Esophagus squamous epithelium (tissue), 5 donors: ENCODE data around the gene PREP. TPM values are rescaled to one million over a fixed set of nuclear protein-coding genes. Genes with fewer than 3 reads are reported as not detected.

Experiments used
- DNase-seq: peaks from one replicate; lab custom pipeline; 2025; lab: John Stamatoyannopoulos, UW
- H3K27ac ChIP-seq, 4 donors: fragments of 200-600 bp; sonication (generic); one replicate each; pipeline ENCODE4 v1.5.1; 2016 to 2019; ENCODE audit warnings: mild to moderate bottlenecking in 1 of 4
- H3K27me3 ChIP-seq, 4 donors: fragments of 200-600 bp; sonication (generic); 1 replicate in 3 of 4; 2 replicates in 1 of 4; pipeline versions ENCODE4 v1.5.1 to v1.6.0; 2017 to 2021; ENCODE audit warnings: antibody characterized with exemption in 1 of 4
- H3K36me3 ChIP-seq, 3 donors: fragments of 200-600 bp; sonication (generic); one replicate each; pipeline ENCODE4 v1.5.1; 2016 to 2019
- H3K4me1 ChIP-seq, 3 donors: fragments of 200-600 bp; sonication (generic); one replicate each; pipeline ENCODE4 v1.5.1; 2017 to 2019
- H3K4me3 ChIP-seq, 4 donors: fragments of 200-600 bp; sonication (generic); 1 replicate in 3 of 4; 2 replicates in 1 of 4; pipeline ENCODE4 v1.5.1; 2016 to 2019; ENCODE audit warnings: mild to moderate bottlenecking in 2 of 4, moderate library complexity in 1 of 4
- H3K9me3 ChIP-seq, 3 donors: fragments of 200-600 bp; sonication (generic); one replicate each; pipeline ENCODE4 v1.5.1; 2016 to 2019
- CTCF ChIP-seq, 6 experiments: fragments of 450-650 bp in 4 of 6; fragments of 200-600 bp in 2 of 6; sonication (generic) in 2 of 6; IDR thresholded peaks; one replicate each; pipeline ENCODE4 v1.5.1; 2016 to 2019; ENCODE audit warnings: antibody characterized with exemption in 6 of 6, mild to moderate bottlenecking in 4 of 6, moderate library complexity in 4 of 6
- POLR2A ChIP-seq, 4 donors: fragments of 450-650 bp; IDR thresholded peaks; one replicate each; pipeline ENCODE4 v1.6.1; 2017; ENCODE audit warnings: antibody characterized with exemption in 4 of 4, mild to moderate bottlenecking in 4 of 4, moderate library complexity in 3 of 4
- WGBS, 2 donors: methylation state at CpG; one replicate each; pipeline ENCODE4 v1.1.5; 2018; 5-methylcytosine and 5-hydroxymethylcytosine counted together
- intact Hi-C: fragments of 100-400 bp; cut with DNase I; formaldehyde crosslinking; loops from one replicate; pipeline ENCODE4 v1.15.0; 2022
- total RNA-seq, 4 donors: library from RNA; depleted of rRNA; stranded (reverse); fragments of >200 nt; gene quantifications; one replicate each; pipeline ENCODE4 v1.1.0, GENCODE V29; 2016
- donor health status: DM: yes; HTN: yes; CAD: no.

The PREP gene
- total RNA-seq, 4 donors from 2014 or later: 11.9 to 28.0 (median 19.6) TPM

GRCh38 chr6:105409734-105410133, 6.9 kb upstream of the PREP start:
- WGBS, 2 donors: 60 to 100% methylated on average over 1 of the region's 1 CpG
- no peak overlapping the region for H3K4me3 ChIP-seq
- intact Hi-C loops: loop anchor here (5.0 kb wide), 1 partner anchor 317 kb away; no protein-coding TSS in a partner anchor
- peaks cover 0 to 10% (median 0%) of the 10 kb centered on the region in 4 donors for H3K27me3 ChIP-seq
- H3K36me3 ChIP-seq: no peaks in the 10 kb centered on the region
- H3K27ac ChIP-seq: no peak overlapping the region
- H3K4me1 ChIP-seq: no peaks in the 10 kb centered on the region
- no peak for DNase-seq
- no peaks in the 10 kb centered on the region for H3K9me3 ChIP-seq
- TF ChIP-seq POLR2A (IDR thresholded peaks at IDR 0.05) (no peak), CTCF (IDR thresholded peaks at IDR 0.05) (no peak)

GRCh38 chr6:105402090-105402938, 568 bp downstream of the PREP start:
- Histone ChIP-seq H3K4me3 (peak overlapping the region; percentile 77 to 98 (median 92)), H3K9me3 (no peaks in the 10 kb centered on the region), H3K27me3 (no peaks in the 10 kb centered on the region), H3K36me3 (peaks cover 0 to under 1% (median 0%) of the 10 kb centered on the region in 3 donors), H3K27ac (peak overlapping the region; percentile 83 to 91 (median 88)), H3K4me1 (peaks cover 0 to 40% (median 21%) of the 10 kb centered on the region in 3 donors)
- TF ChIP-seq CTCF (IDR thresholded peaks at IDR 0.05): no peak
- no peak for TF ChIP-seq POLR2A (IDR thresholded peaks at IDR 0.05)
- intact Hi-C loops: no loop called here
- WGBS, 2 donors: 7 to 9% methylated on average over 14 to 16 of the region's 48 CpGs
- DNase-seq: no peak

- Histone ChIP-seq H3K4me1 (peaks cover 0 to 40% (median 21%) of the 10 kb centered on the region in 3 donors), H3K4me3 (peak overlapping the region; percentile 77 to 98 (median 92)), H3K27ac (no peak overlapping the region), H3K9me3 (no peaks in the 10 kb centered on the region), H3K36me3 (peaks cover 0 to 8% (median under 1%) of the 10 kb centered on the region in 3 donors), H3K27me3 (no peaks in the 10 kb centered on the region)
- TF ChIP-seq POLR2A (IDR thresholded peaks at IDR 0.05): no peak
- no peak for TF ChIP-seq CTCF (IDR thresholded peaks at IDR 0.05)
- intact Hi-C loops: no loop called here
- WGBS, 2 donors: 61 to 66% methylated on average over 8 of the region's 8 CpGs
- no peak for DNase-seq
These were observed 1.4 kb downstream of the PREP start for GRCh38 chr6:105401247-105402089.

GRCh38 chr6:105400501-105400900, 2.4 kb downstream of the PREP start:
- H3K27me3 ChIP-seq: no peaks in the 10 kb centered on the region
- H3K9me3 ChIP-seq: no peaks in the 10 kb centered on the region
- intact Hi-C loops: no loop called here
- no peak overlapping the region for H3K4me3 ChIP-seq
- H3K4me1 ChIP-seq: peaks cover 0 to 40% (median 21%) of the 10 kb centered on the region in 3 donors
- peaks cover 0 to 18% (median 4%) of the 10 kb centered on the region in 3 donors for H3K36me3 ChIP-seq
- DNase-seq: no peak
- WGBS, 2 donors: 74 to 91% methylated on average over 3 of the region's 3 CpGs
- TF ChIP-seq POLR2A (IDR thresholded peaks at IDR 0.05) (no peak), CTCF (IDR thresholded peaks at IDR 0.05) (no peak)
- H3K27ac ChIP-seq: no peak overlapping the region
